Neuron (in vitro differentiated cells): ENCODE results near the gene FSIP1.

Source experiments
- H2AFZ ChIP-seq: one replicate; pipeline ENCODE4 v1.6.1; 2013; ENCODE audit warnings: low read depth, mild to moderate bottlenecking, inconsistent platforms, low read length, moderate library complexity
- H3K27me3 ChIP-seq: one replicate; pipeline ENCODE4 v1.6.1; 2013; ENCODE audit warnings: low read length; ENCODE audit not compliant: insufficient read depth
- H3K36me3 ChIP-seq: one replicate; pipeline ENCODE4 v1.6.1; 2013; ENCODE audit warnings: low read length; ENCODE audit not compliant: insufficient read depth
- H3K4me1 ChIP-seq: one replicate; pipeline ENCODE4 v1.6.1; 2013; ENCODE audit warnings: low read length; ENCODE audit not compliant: insufficient read depth
- H3K4me3 ChIP-seq: 2 replicates; pipeline ENCODE4 v1.5.1; 2013; ENCODE audit warnings: mild to moderate bottlenecking, low read length, moderate library complexity
- H3K9me3 ChIP-seq: one replicate; pipeline ENCODE4 v1.6.1; 2013; ENCODE audit warnings: low read length

FSIP1 gene

GRCh38 chr15:39672666-39673065 lies 110.0 kb downstream of the FSIP1 start:
- Histone ChIP-seq H3K9me3 (peaks cover 2% of the 10 kb centered on the region), H3K36me3 (no peaks in the 10 kb centered on the region), H3K27me3 (no peaks in the 10 kb centered on the region), H3K4me1 (no peaks in the 10 kb centered on the region), H3K4me3 (no peak overlapping the region), H2AFZ (no peak overlapping the region)

- Histone ChIP-seq H3K9me3 (peaks cover 2% of the 10 kb centered on the region), H2AFZ (no peak overlapping the region), H3K4me3 (no peak overlapping the region), H3K4me1 (peaks cover 3% of the 10 kb centered on the region), H3K36me3 (no peaks in the 10 kb centered on the region), H3K27me3 (no peaks in the 10 kb centered on the region)
Measured at GRCh38 chr15:39672184-39672583, 110.5 kb downstream of the FSIP1 start.

GRCh38 chr15:39670687-39671086 lies 112.0 kb downstream of the FSIP1 start:
- Histone ChIP-seq H3K36me3 (no peaks in the 10 kb centered on the region), H3K4me3 (no peak overlapping the region), H2AFZ (no peak overlapping the region), H3K9me3 (peaks cover 2% of the 10 kb centered on the region), H3K27me3 (no peaks in the 10 kb centered on the region), H3K4me1 (peaks cover 16% of the 10 kb centered on the region)

GRCh38 chr15:39669661-39670060 lies 113.0 kb downstream of the FSIP1 start:
- no peak overlapping the region for H2AFZ ChIP-seq
- H3K27me3 ChIP-seq = no peaks in the 10 kb centered on the region
- H3K4me1 ChIP-seq = peaks cover 26% of the 10 kb centered on the region
- H3K9me3 ChIP-seq = peaks cover 2% of the 10 kb centered on the region
- no peak overlapping the region for H3K4me3 ChIP-seq
- no peaks in the 10 kb centered on the region for H3K36me3 ChIP-seq

- no peak overlapping the region for H3K4me3 ChIP-seq
- H3K9me3 ChIP-seq = peaks cover 2% of the 10 kb centered on the region
- H2AFZ ChIP-seq = no peak overlapping the region
- H3K27me3 ChIP-seq = no peaks in the 10 kb centered on the region
- peaks cover 29% of the 10 kb centered on the region for H3K4me1 ChIP-seq
- no peaks in the 10 kb centered on the region for H3K36me3 ChIP-seq
Measured at GRCh38 chr15:39669241-39669640, 113.4 kb downstream of the FSIP1 start.

- no peaks in the 10 kb centered on the region for H3K27me3 ChIP-seq
- peaks cover 34% of the 10 kb centered on the region for H3K4me1 ChIP-seq
- H2AFZ ChIP-seq = no peak overlapping the region
- no peaks in the 10 kb centered on the region for H3K36me3 ChIP-seq
- no peak overlapping the region for H3K4me3 ChIP-seq
- H3K9me3 ChIP-seq = peaks cover 2% of the 10 kb centered on the region
Measured at GRCh38 chr15:39668457-39668856, 114.2 kb downstream of the FSIP1 start.

- no peaks in the 10 kb centered on the region for H3K36me3 ChIP-seq
- peaks cover 2% of the 10 kb centered on the region for H3K9me3 ChIP-seq
- no peak overlapping the region for H3K4me3 ChIP-seq
- peaks cover 34% of the 10 kb centered on the region for H3K4me1 ChIP-seq
- no peaks in the 10 kb centered on the region for H3K27me3 ChIP-seq
- no peak overlapping the region for H2AFZ ChIP-seq
Measured at GRCh38 chr15:39667382-39668127, 115.1 kb downstream of the FSIP1 start.

- Histone ChIP-seq H3K27me3 (no peaks in the 10 kb centered on the region), H3K9me3 (no peaks in the 10 kb centered on the region), H2AFZ (peak overlapping the region; percentile 12), H3K4me3 (no peak overlapping the region), H3K36me3 (no peaks in the 10 kb centered on the region), H3K4me1 (peaks cover 34% of the 10 kb centered on the region)
Measured at GRCh38 chr15:39666677-39667076, 116.0 kb downstream of the FSIP1 start.

GRCh38 chr15:39665629-39666250 lies 116.9 kb downstream of the FSIP1 start:
- Histone ChIP-seq H3K9me3 (no peaks in the 10 kb centered on the region), H3K27me3 (no peaks in the 10 kb centered on the region), H3K36me3 (no peaks in the 10 kb centered on the region), H3K4me3 (no peak overlapping the region), H3K4me1 (peaks cover 34% of the 10 kb centered on the region), H2AFZ (peak overlapping the region; percentile 30)

GRCh38 chr15:39663704-39664250 lies 118.9 kb downstream of the FSIP1 start:
- Histone ChIP-seq H3K9me3 (peaks cover 1% of the 10 kb centered on the region), H3K36me3 (no peaks in the 10 kb centered on the region), H3K4me3 (no peak overlapping the region), H3K27me3 (no peaks in the 10 kb centered on the region), H3K4me1 (peaks cover 34% of the 10 kb centered on the region), H2AFZ (peak overlapping the region; percentile 23)

- no peak overlapping the region for H2AFZ ChIP-seq
- H3K27me3 ChIP-seq = no peaks in the 10 kb centered on the region
- no peaks in the 10 kb centered on the region for H3K36me3 ChIP-seq
- H3K4me3 ChIP-seq = no peak overlapping the region
- peaks cover 29% of the 10 kb centered on the region for H3K4me1 ChIP-seq
- peaks cover 1% of the 10 kb centered on the region for H3K9me3 ChIP-seq
Measured at GRCh38 chr15:39661776-39662175, 120.9 kb downstream of the FSIP1 start.

GRCh38 chr15:39658740-39659139 lies 123.9 kb downstream of the FSIP1 start:
- Histone ChIP-seq H3K27me3 (no peaks in the 10 kb centered on the region), H3K9me3 (peaks cover 1% of the 10 kb centered on the region), H3K4me3 (no peak overlapping the region), H3K36me3 (no peaks in the 10 kb centered on the region), H3K4me1 (peaks cover 3% of the 10 kb centered on the region), H2AFZ (no peak overlapping the region)

- H3K4me3 ChIP-seq = no peak overlapping the region
- H3K9me3 ChIP-seq = peaks cover 1% of the 10 kb centered on the region
- H2AFZ ChIP-seq = no peak overlapping the region
- H3K36me3 ChIP-seq = no peaks in the 10 kb centered on the region
- no peaks in the 10 kb centered on the region for H3K27me3 ChIP-seq
- no peaks in the 10 kb centered on the region for H3K4me1 ChIP-seq
Measured at GRCh38 chr15:39657668-39658067, 125.0 kb downstream of the FSIP1 start.
